T-helper 1 cell treated with Interleukin-12 subunit alpha and Interleukin-12 subunit beta and Interleukin-4 antibody, amounts not matched to agents 30 ng/mL and 1 ng/mL, for 36 hours (primary cell): ENCODE measurements around the gene GPAT3. TPM values are rescaled to one million over a fixed set of nuclear protein-coding genes. Genes with fewer than 3 reads are reported as not detected.

Experiments used
- intact Hi-C: fragments of 100-400 bp; cut with micrococcal nuclease; formaldehyde crosslinking; loops from one replicate; pipeline ENCODE4 v1.15.1; 2024
- total RNA-seq: library from RNA; stranded (reverse); gene quantifications from 2 replicates; pipeline ENCODE4 v1.2.3, GENCODE V29; 2022

The GPAT3 gene
- total RNA-seq, 1 donor from 2014 or later = 8.8 TPM

DNA sequence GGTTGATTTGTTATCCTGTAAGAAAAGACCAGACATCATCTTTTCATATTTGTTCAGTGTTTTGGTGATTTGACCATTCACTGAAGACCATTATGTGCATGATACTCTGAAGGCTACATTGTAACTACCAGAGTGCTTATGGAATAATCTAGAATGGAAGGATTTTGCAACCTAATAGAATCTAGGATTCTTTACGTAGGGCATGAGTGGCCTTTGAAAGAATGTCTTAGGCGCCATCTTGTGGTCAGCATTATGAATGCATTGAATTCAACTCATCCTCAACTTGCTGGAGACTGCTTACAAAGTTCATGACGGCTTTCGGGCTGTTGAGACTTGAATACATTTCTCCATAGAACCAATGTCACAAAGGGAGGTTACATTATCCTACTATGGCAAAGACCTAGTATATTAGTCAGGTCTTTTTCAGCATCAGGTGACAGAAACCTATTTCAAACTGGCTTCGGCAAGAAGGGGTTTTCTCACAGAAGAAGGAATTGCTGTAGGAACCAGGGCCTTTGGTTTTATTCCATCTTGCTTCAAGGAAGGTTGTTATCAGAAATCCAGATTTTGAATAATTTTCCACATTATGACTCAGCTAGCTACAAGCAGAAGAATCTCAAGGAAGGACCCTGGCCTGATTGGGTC lies 104.1 kb downstream of the GPAT3 start:
- intact Hi-C loops = loop anchor here (1.0 to 5.0 kb wide), 6 partner anchors 131 to 1178 kb away; partner anchors contain the start of genes COQ2 and HELQ

DNA sequence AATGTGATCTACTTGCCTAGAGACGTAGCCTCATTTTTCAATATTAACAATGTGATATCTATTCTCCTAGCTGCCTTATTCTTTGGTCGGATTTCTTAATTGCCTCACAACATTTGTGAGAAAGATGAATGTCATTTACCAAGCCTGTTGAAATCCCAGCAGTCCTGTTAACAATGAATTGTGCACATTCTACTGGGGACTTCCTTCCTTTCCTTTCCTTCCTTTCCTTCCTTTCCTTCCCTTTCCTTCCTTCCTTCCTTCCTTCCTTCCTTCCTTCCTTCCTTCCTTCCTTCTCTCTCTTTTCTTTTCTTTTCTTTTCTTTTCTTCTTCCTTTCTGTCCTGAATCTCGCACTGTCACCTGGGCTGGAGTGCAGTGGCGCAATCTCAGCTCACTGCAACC lies 107.1 kb downstream of the GPAT3 start:
- intact Hi-C loops = loop anchor here (5.0 kb wide), 1 partner anchor 1181 kb away; no protein-coding TSS in a partner anchor

DNA sequence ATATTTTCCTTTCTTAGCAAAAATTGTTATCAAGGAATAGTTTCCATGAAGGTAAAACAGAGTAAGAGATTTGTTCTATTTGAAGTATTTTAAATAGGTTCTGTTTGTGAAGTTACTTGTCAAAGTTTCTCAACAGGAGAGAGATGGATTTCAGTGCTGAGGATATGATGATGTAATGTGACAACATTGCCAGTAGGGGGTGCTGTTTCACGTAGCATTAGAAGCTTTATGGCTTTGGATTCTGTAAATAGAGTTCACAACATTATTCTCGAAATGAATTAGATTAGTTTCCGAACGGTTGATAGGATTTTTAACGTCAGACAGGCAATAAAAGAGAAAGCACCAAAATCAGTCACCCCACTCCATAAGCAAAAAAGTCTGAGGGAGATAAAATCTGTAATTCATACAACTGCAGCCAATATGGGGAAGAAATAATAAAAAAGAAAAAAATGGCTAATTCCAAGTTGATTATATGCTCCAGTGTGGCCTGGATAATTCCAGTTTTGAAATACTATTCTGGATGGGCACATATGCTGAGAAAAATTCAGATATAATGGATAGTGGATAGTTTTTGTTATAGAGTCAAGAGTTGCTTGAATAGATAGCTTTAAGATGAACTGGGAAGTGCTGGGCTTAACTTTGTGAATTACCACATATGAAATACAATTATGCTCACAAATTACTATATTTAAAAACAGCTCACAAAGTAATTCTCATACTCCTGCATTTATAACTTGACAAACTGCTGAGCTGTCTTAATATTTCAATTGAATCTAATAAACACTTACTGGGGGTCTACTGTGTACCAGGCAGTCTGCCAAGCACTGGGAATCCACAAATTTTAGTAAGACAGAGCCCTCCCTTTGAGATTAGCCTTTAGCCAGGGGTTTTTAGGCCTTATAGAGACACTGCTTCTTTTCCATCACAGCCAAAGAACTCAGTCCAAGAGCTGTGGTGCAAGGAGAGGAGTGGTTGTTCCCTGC lies 109.1 kb downstream of the GPAT3 start:
- intact Hi-C loops = loop anchor here (1.0 to 5.0 kb wide), 5 partner anchors 136 to 1326 kb away; no protein-coding TSS in a partner anchor

DNA sequence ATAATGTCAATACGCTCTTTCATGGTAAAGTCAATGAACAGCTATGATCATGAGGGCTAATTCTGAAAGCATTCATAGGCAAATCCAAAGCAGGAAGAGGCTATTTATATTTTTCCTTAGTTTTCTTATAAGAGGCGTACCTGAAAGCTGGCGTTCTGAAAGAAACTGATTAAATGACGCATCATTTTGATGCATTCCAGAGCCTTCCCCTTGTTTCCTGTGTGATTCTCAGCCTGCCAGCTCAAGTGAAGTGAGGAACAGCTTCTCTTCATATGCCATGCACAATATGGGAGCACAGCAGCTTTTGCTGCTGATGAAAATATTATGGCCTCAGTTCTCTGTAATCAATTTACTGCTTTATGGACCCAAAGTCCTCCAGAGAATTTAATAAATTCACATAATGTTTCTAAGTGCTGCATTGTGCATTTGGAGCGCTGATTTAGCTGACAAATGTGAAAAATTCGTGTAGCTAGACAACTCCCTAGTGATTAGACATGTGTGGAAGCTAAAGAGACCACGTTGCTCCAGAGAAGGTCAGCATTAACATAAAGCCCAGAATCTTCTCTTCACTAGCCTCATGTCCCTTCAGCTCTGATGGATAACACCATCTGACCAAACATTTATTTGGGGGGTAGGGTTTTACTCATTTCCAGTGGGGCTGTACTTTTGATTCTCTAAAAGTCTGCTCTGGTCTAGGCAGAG lies 110.8 kb downstream of the GPAT3 start:
- intact Hi-C loops = no loop called here

DNA sequence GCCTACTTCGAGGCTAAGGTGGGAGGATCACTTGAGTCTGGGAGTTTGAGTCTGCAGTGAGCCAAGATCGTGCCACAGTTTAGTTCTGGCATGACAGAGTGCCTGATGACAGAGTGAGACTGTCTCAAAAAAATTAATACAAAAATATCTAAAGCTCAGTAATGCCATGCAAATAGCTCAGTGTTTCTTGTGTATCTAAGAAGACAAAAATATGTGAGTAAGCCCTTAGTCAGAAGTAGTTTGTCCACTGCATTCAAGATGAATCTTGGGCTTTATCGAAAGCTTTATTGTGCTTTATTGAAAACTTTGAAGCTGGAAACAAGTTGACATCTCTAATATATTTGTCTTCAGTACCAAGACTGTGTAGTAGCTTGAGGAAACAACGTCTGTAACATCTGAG lies 115.9 kb downstream of the GPAT3 start:
- intact Hi-C loops = no loop called here

Other genes starting within 250 kb of the GPAT3 start
- gene HPSE, start 201.3 kb upstream of the GPAT3 start, total RNA-seq = 18.9 and 19.2 TPM in 2 replicates
- gene HELQ, start 80.3 kb upstream of the GPAT3 start, total RNA-seq = 12.0 and 12.8 TPM in 2 replicates
- gene MRPS18C, start 80.0 kb upstream of the GPAT3 start, total RNA-seq = 53.9 and 54.7 TPM in 2 replicates
- gene ABRAXAS1, start 51.0 kb upstream of the GPAT3 start, total RNA-seq = 7.5 and 9.2 TPM in 2 replicates